Natural killer cell (primary cell): ENCODE results near the gene CD52. TPM values are rescaled to one million over a fixed set of nuclear protein-coding genes. Genes with fewer than 3 reads are reported as not detected.

Experiments used
- ATAC-seq, 3 donors: fragments of 150-1000 bp in 2 of 3; fragments of 200-7000 bp in 1 of 3; cut with Tn5 transposase; 1 replicate in 1 of 3; 2 replicates in 2 of 3; pipeline ENCODE4 v1.10.0; 2021; ENCODE audit warnings: mild to moderate bottlenecking in 2 of 3, moderate library complexity in 2 of 3
- DNase-seq, 2 donors: peaks; one replicate each; pipeline versions ENCODE4 v3.0.0 to v3.0.0-alpha.2; 2013 to 2021; ENCODE audit warnings: mixed read lengths in 1 of 2
- H3K27ac ChIP-seq: one replicate; pipeline ENCODE4 v1.5.1; 2013; ENCODE audit warnings: mild to moderate bottlenecking, low read length
- H3K27me3 ChIP-seq: one replicate; pipeline ENCODE4 v1.6.1; 2013; ENCODE audit warnings: low read length; ENCODE audit not compliant: control insufficient read depth, insufficient read depth
- H3K36me3 ChIP-seq: one replicate; pipeline ENCODE4 v1.6.1; 2013; ENCODE audit warnings: low read length; ENCODE audit not compliant: control insufficient read depth, insufficient read depth
- H3K4me1 ChIP-seq: one replicate; pipeline ENCODE4 v1.6.1; 2013; ENCODE audit warnings: low read length; ENCODE audit not compliant: control insufficient read depth, insufficient read depth
- H3K4me3 ChIP-seq: one replicate; pipeline ENCODE4 v1.5.1; 2013; ENCODE audit warnings: low read length
- H3K9me3 ChIP-seq: one replicate; pipeline ENCODE4 v1.6.1; 2013; ENCODE audit warnings: low read length; ENCODE audit not compliant: control insufficient read depth, insufficient read depth
- H3K27ac Mint-ChIP-seq, 2 donors: one replicate each; pipeline ENCODE4 v1.8.0; 2022; ENCODE audit warnings: mild to moderate bottlenecking in 2 of 2, mixed read lengths in 2 of 2, moderate library complexity in 1 of 2
- H3K27me3 Mint-ChIP-seq, 2 donors: one replicate each; pipeline ENCODE4 v1.8.0; 2022; ENCODE audit warnings: low read depth in 2 of 2, mixed read lengths in 2 of 2
- H3K36me3 Mint-ChIP-seq: one replicate; pipeline ENCODE4 v1.8.0; 2022; ENCODE audit warnings: mixed read lengths
- H3K4me1 Mint-ChIP-seq, 2 donors: one replicate each; pipeline ENCODE4 v1.8.0; 2022; ENCODE audit warnings: mixed read lengths in 2 of 2
- H3K4me3 Mint-ChIP-seq: one replicate; pipeline ENCODE4 v1.8.0; 2022; ENCODE audit warnings: mild to moderate bottlenecking, moderate library complexity, mixed read lengths
- H3K9me3 Mint-ChIP-seq, 2 donors: one replicate each; pipeline ENCODE4 v1.8.0; 2022; ENCODE audit warnings: mixed read lengths in 2 of 2
- CTCF ChIP-seq: fragments of 200-600 bp; IDR thresholded peaks from one replicate; pipeline ENCODE4 v1.8.0; 2022; ENCODE audit warnings: antibody characterized with exemption
- WGBS: methylation state at CpG from one replicate; pipeline ENCODE4 v1.1.7; 2013; ENCODE audit warnings: missing lambda C conversion rate; ENCODE audit not compliant: insufficient coverage; 5-methylcytosine and 5-hydroxymethylcytosine counted together
- intact Hi-C: fragments of 100-400 bp; cut with micrococcal nuclease; formaldehyde crosslinking; loops from one replicate; pipeline ENCODE4 v1.14.2; 2022
- total RNA-seq, 4 donors: library from RNA; stranded (reverse); fragments of 120-200 nt in 1 of 4; gene quantifications; one replicate each; pipeline versions ENCODE4 v1.2.3 to v1.2.4, GENCODE V29; 2013 to 2022

CD52 gene
- total RNA-seq, 3 donors from 2014 or later (not counting 1 experiment from before 2014, with no cell fraction given), result 454 to 485 (median 482) TPM

GRCh38 chr1:26322042-26322331, 4.2 kb downstream of the CD52 start:
- intact Hi-C loops, result loop anchor here (5.0 kb wide), 1 partner anchor 70 kb away; no protein-coding TSS in a partner anchor
- Histone ChIP-seq H3K4me1 (peaks cover 50% of the 10 kb centered on the region), H3K9me3 (no peaks in the 10 kb centered on the region), H3K27ac (no peak overlapping the region), H3K27me3 (no peaks in the 10 kb centered on the region), H3K36me3 (peaks cover 33% of the 10 kb centered on the region), H3K4me3 (no peak overlapping the region)
- Mint-ChIP-seq H3K4me3 (no peak overlapping the region), H3K4me1 (peaks cover 46 to 53% of the 10 kb centered on the region in 2 donors), H3K27me3 (no peaks in the 10 kb centered on the region), H3K36me3 (peaks cover 7% of the 10 kb centered on the region), H3K27ac (peak overlapping the region in 1 of 2 donors; percentile 79), H3K9me3 (no peaks in the 10 kb centered on the region)
- DNase-seq, result no peak
- no peak for TF ChIP-seq CTCF
- ATAC-seq, result no peak
- 93% methylated on average over 8 of the region's 10 CpGs for WGBS

GRCh38 chr1:26323382-26323781, 5.6 kb downstream of the CD52 start:
- Histone ChIP-seq H3K27ac (no peak overlapping the region), H3K36me3 (peaks cover 33% of the 10 kb centered on the region), H3K9me3 (no peaks in the 10 kb centered on the region), H3K4me1 (peaks cover 36% of the 10 kb centered on the region), H3K4me3 (no peak overlapping the region), H3K27me3 (no peaks in the 10 kb centered on the region)
- TF ChIP-seq CTCF, result no peak
- H3K27me3 Mint-ChIP-seq, result no peaks in the 10 kb centered on the region
- H3K4me3 Mint-ChIP-seq, result peak overlapping the region; percentile 37
- 70% methylated on average over 2 of the region's 2 CpGs for WGBS
- intact Hi-C loops, result loop anchor here (5.0 kb wide), 1 partner anchor 69 kb away; no protein-coding TSS in a partner anchor
- DNase-seq, result no peak
- H3K9me3 Mint-ChIP-seq, result no peaks in the 10 kb centered on the region
- peaks cover 32 to 39% of the 10 kb centered on the region in 2 donors for H3K4me1 Mint-ChIP-seq
- no peak for ATAC-seq
- H3K27ac Mint-ChIP-seq, result peak overlapping the region in 1 of 2 donors; percentile 31
- peaks cover 7% of the 10 kb centered on the region for H3K36me3 Mint-ChIP-seq

DNA sequence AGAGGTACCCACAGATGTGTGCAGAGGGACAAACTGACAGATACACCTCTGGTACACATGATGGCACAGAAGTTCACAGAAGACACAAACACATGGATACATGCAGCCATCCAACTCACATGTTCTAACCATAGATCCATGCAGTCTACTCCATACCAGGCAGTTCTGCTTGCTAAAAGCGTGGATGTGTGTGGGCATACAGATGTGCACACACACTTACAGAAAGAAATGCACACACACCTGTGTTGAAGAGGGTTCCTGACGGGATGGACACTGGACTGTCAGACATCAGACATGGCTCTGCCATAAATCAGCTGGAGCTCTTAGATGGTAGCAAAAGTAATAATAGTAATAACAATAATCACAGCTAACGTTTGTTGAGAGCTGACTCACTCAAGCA, 6.8 kb downstream of the CD52 start:
- 81% methylated on average over 3 of the region's 3 CpGs for WGBS
- H3K36me3 ChIP-seq, result peaks cover 33% of the 10 kb centered on the region
- intact Hi-C loops, result loop anchor here (5.0 kb wide), 1 partner anchor 68 kb away; no protein-coding TSS in a partner anchor

More for the DNA sequence above, 6.8 kb downstream of the CD52 start:
- DNase-seq (no peak), ATAC-seq (no peak)
- Mint-ChIP-seq H3K4me3 (no peak overlapping the region), H3K9me3 (no peaks in the 10 kb centered on the region), H3K27ac (no peak overlapping the region), H3K27me3 (no peaks in the 10 kb centered on the region), H3K36me3 (peaks cover 7% of the 10 kb centered on the region), H3K4me1 (peaks cover 20 to 27% of the 10 kb centered on the region in 2 donors)
- peaks cover 27% of the 10 kb centered on the region for H3K4me1 ChIP-seq
- no peak overlapping the region for H3K27ac ChIP-seq
- no peaks in the 10 kb centered on the region for H3K27me3 ChIP-seq
- H3K4me3 ChIP-seq, result no peak overlapping the region
- no peak for TF ChIP-seq CTCF
- no peaks in the 10 kb centered on the region for H3K9me3 ChIP-seq
